CD14-positive monocyte (primary cell): ENCODE results near the gene ZNF552. TPM values are rescaled to one million over a fixed set of nuclear protein-coding genes. Genes with fewer than 3 reads are reported as not detected.
A peak's percentile ranks its signal among the peaks of the same experiment; 100 is the strongest.

Experiments used
- DNase-seq, 3 donors: peaks; one replicate each; pipeline ENCODE4 v3.0.0-alpha.2; 2011 to 2022
- H2AFZ ChIP-seq: 2 replicates; pipeline ENCODE4 v1.6.0; 2012; ENCODE audit warnings: mild to moderate bottlenecking, low read depth, low read length, inconsistent platforms; ENCODE audit not compliant: insufficient read depth, poor library complexity, severe bottlenecking
- H3K27ac ChIP-seq, 2 donors: 1 replicate in 1 of 2; 2 replicates in 1 of 2; pipeline ENCODE4 v1.5.1; 2012 to 2013; ENCODE audit warnings: low read length in 2 of 2, control low read depth in 1 of 2, inconsistent platforms in 1 of 2, low read depth in 1 of 2, mild to moderate bottlenecking in 1 of 2
- H3K27me3 ChIP-seq, 2 donors: one replicate each; pipeline versions ENCODE4 v1.6.0 to v1.6.1; 2011 to 2013; ENCODE audit warnings: low read length in 2 of 2; ENCODE audit not compliant: control insufficient read depth in 2 of 2, insufficient read depth in 2 of 2
- H3K36me3 ChIP-seq, 2 donors: replicated peaks in 1 of 2; 1 replicate in 1 of 2; 2 replicates in 1 of 2; pipeline versions ENCODE4 v1.5.1 to v1.6.1; 2012 to 2013; ENCODE audit warnings: low read length in 2 of 2, control low read depth in 1 of 2, inconsistent platforms in 1 of 2, mild to moderate bottlenecking in 1 of 2; ENCODE audit not compliant: insufficient read depth in 2 of 2, control insufficient read depth in 1 of 2
- H3K4me1 ChIP-seq, 2 donors: 1 replicate in 1 of 2; 2 replicates in 1 of 2; pipeline versions ENCODE4 v1.5.1 to v1.6.1; 2012 to 2013; ENCODE audit warnings: low read length in 2 of 2, control low read depth in 1 of 2, inconsistent platforms in 1 of 2, mild to moderate bottlenecking in 1 of 2, moderate library complexity in 1 of 2; ENCODE audit not compliant: insufficient read depth in 2 of 2, control insufficient read depth in 1 of 2
- H3K4me2 ChIP-seq: replicated peaks from 2 replicates; pipeline ENCODE3; 2012; ENCODE audit warnings: low read length, moderate library complexity, mild to moderate bottlenecking; ENCODE audit not compliant: poor library complexity, severe bottlenecking; ENCODE audit errors: extremely low read depth
- H3K4me3 ChIP-seq, 3 experiments: fragments of 200-600 bp in 1 of 3; sonication (generic) in 1 of 3; replicated peaks in 1 of 3; 1 replicate in 2 of 3; 2 replicates in 1 of 3; pipeline ENCODE4 v1.5.1; 2011 to 2013; ENCODE audit warnings: low read length in 3 of 3, mild to moderate bottlenecking in 3 of 3, control low read depth in 2 of 3, low read depth in 2 of 3, inconsistent platforms in 1 of 3, moderate library complexity in 1 of 3
- H3K79me2 ChIP-seq: 2 replicates; pipeline ENCODE4 v1.6.0; 2012; ENCODE audit warnings: mild to moderate bottlenecking, control low read depth, inconsistent platforms, low read length, moderate library complexity; ENCODE audit not compliant: insufficient read depth
- H3K9ac ChIP-seq: 2 replicates; pipeline ENCODE4 v1.6.0; 2017; ENCODE audit warnings: low read length, mild to moderate bottlenecking; ENCODE audit not compliant: insufficient read depth, poor library complexity, severe bottlenecking
- H3K9me3 ChIP-seq, 2 donors: replicated peaks in 1 of 2; 1 replicate in 1 of 2; 2 replicates in 1 of 2; pipeline versions ENCODE4 v1.5.1 to v1.6.1; 2012 to 2013; ENCODE audit warnings: low read length in 2 of 2, control low read depth in 1 of 2; ENCODE audit not compliant: control insufficient read depth in 1 of 2, insufficient read depth in 1 of 2
- H4K20me1 ChIP-seq: 2 replicates; pipeline ENCODE4 v1.6.0; 2012; ENCODE audit warnings: mild to moderate bottlenecking, low read length, control low read depth, moderate library complexity; ENCODE audit not compliant: insufficient read depth
- H3K27ac Mint-ChIP-seq, 7 donors: one replicate each; pipeline ENCODE4 v1.8.0; 2020; ENCODE audit warnings: mild to moderate bottlenecking in 7 of 7, mixed read lengths in 7 of 7, moderate library complexity in 6 of 7, inconsistent platforms in 2 of 7
- H3K27me3 Mint-ChIP-seq, 3 donors: one replicate each; pipeline ENCODE4 v1.8.0; 2021 to 2022; ENCODE audit warnings: low read depth in 3 of 3, mild to moderate bottlenecking in 3 of 3, mixed read lengths in 3 of 3, moderate library complexity in 3 of 3, inconsistent platforms in 1 of 3
- H3K36me3 Mint-ChIP-seq, 2 donors: one replicate each; pipeline ENCODE4 v1.8.0; 2020; ENCODE audit warnings: mixed read lengths in 2 of 2, inconsistent platforms in 1 of 2, mild to moderate bottlenecking in 1 of 2
- H3K4me1 Mint-ChIP-seq: one replicate; pipeline ENCODE4 v1.8.0; 2020; ENCODE audit warnings: mild to moderate bottlenecking, mixed read lengths
- H3K4me3 Mint-ChIP-seq, 2 donors: one replicate each; pipeline ENCODE4 v1.8.0; 2020; ENCODE audit warnings: mild to moderate bottlenecking in 2 of 2, mixed read lengths in 2 of 2, moderate library complexity in 1 of 2
- H3K9me3 Mint-ChIP-seq, 7 donors: one replicate each; pipeline ENCODE4 v1.8.0; 2020 to 2022; ENCODE audit warnings: mixed read lengths in 7 of 7, mild to moderate bottlenecking in 6 of 7, moderate library complexity in 6 of 7, inconsistent platforms in 2 of 7
- CTCF ChIP-seq: fragments of 200-600 bp; IDR thresholded peaks from one replicate; pipeline ENCODE4 v1.8.0; 2022; ENCODE audit warnings: antibody characterized with exemption, mild to moderate bottlenecking
- WGBS: methylation state at CpG from one replicate; pipeline ENCODE4 v1.1.5; 2013; ENCODE audit warnings: missing lambda C conversion rate; ENCODE audit not compliant: insufficient coverage; 5-methylcytosine and 5-hydroxymethylcytosine counted together
- intact Hi-C, 2 donors: fragments of 100-400 bp; cut with micrococcal nuclease; formaldehyde crosslinking; loops; one replicate each; pipeline versions ENCODE4 v1.15.0 to v1.15.1; 2023
- polyA plus RNA-seq, 3 donors: library from polyadenylated mRNA; depleted of rRNA in 1 of 3; unstranded in 2 of 3; stranded (reverse) in 1 of 3; fragments of 300-500 nt in 2 of 3; fragments of >200 nt in 1 of 3; fragmentation: Illumina TruSeq in 2 of 3; gene quantifications; 1 replicate in 2 of 3; 2 replicates in 1 of 3; pipeline ENCODE4 v1.2.3, GENCODE V29; 2012 to 2021

Gene ZNF552
- polyA plus RNA-seq, 3 donors, result 2.0 to 4.3 (median 2.9) TPM

- no peak for TF ChIP-seq CTCF
- Histone ChIP-seq H3K4me1 (no peaks in the 10 kb centered on the region), H2AFZ (no peak overlapping the region), H3K79me2 (peaks cover 55% of the 10 kb centered on the region), H3K4me3 (peak overlapping the region in 1 of 3 experiments; percentile 35), H3K9me3 (peaks cover 87 to 97% of the 10 kb centered on the region in 2 donors), H3K27me3 (no peaks in the 10 kb centered on the region), H3K36me3 (peaks cover 53 to 84% of the 10 kb centered on the region in 2 donors), H4K20me1 (no peaks in the 10 kb centered on the region), H3K4me2 (no peak overlapping the region), H3K27ac (no peak overlapping the region), H3K9ac (no peak overlapping the region)
- no peak for DNase-seq
- whole genome bisulfite sequencing, result 100% methylated on average over 4 of the region's 10 CpGs
- Mint-ChIP-seq H3K27me3 (peaks cover 0 to 2% (median 0%) of the 10 kb centered on the region in 3 donors), H3K27ac (no peak overlapping the region), H3K9me3 (peaks cover 56 to 95% (median 89%) of the 10 kb centered on the region in 7 donors), H3K36me3 (peaks cover 63 to 74% of the 10 kb centered on the region in 2 donors), H3K4me3 (no peak overlapping the region), H3K4me1 (no peaks in the 10 kb centered on the region)
- intact Hi-C loops, result no loop called here
These were observed 35.4 kb downstream of the ZNF552 start for GRCh38 chr19:57779220-57779845.

- no peaks in the 10 kb centered on the region for H3K4me1 ChIP-seq
- no peak for TF ChIP-seq CTCF
- no peak overlapping the region for H2AFZ ChIP-seq
- no peak overlapping the region for H3K4me3 Mint-ChIP-seq
- H3K36me3 ChIP-seq, result peaks cover 53 to 85% of the 10 kb centered on the region in 2 donors
- H3K27me3 ChIP-seq, result no peaks in the 10 kb centered on the region
- peaks cover 0 to 2% (median 0%) of the 10 kb centered on the region in 3 donors for H3K27me3 Mint-ChIP-seq
- no peaks in the 10 kb centered on the region for H4K20me1 ChIP-seq
- peaks cover 63% of the 10 kb centered on the region for H3K79me2 ChIP-seq
- peak overlapping the region in 1 of 3 experiments; percentile 35 for H3K4me3 ChIP-seq
- intact Hi-C loops, result no loop called here
- H3K4me1 Mint-ChIP-seq, result peaks cover 4% of the 10 kb centered on the region
- H3K27ac Mint-ChIP-seq, result no peak overlapping the region
- no peak overlapping the region for H3K4me2 ChIP-seq
- H3K27ac ChIP-seq, result no peak overlapping the region
- WGBS, result no CpG with 5 or more reads among the region's 4 CpGs
- H3K36me3 Mint-ChIP-seq, result peaks cover 69 to 81% of the 10 kb centered on the region in 2 donors
- H3K9me3 Mint-ChIP-seq, result peaks cover 61 to 96% (median 91%) of the 10 kb centered on the region in 7 donors
- no peak overlapping the region for H3K9ac ChIP-seq
- peaks cover 88 to 96% of the 10 kb centered on the region in 2 donors for H3K9me3 ChIP-seq
- no peak for DNase-seq
These were observed 36.4 kb downstream of the ZNF552 start for GRCh38 chr19:57778336-57778735.
